Lower lobe of right lung (tissue), 2 donors: ENCODE data around the gene EFCAB11. TPM values are rescaled to one million over a fixed set of nuclear protein-coding genes. Genes with fewer than 3 reads are reported as not detected.

Experiments used
- ATAC-seq, 2 donors: fragments of 200-7000 bp; cut with Tn5 transposase; one replicate each; pipeline ENCODE4 v1.9.1; 2020 to 2022; ENCODE audit warnings: mild to moderate bottlenecking in 2 of 2, moderate library complexity in 2 of 2
- DNase-seq: peaks from one replicate; pipeline ENCODE4 v3.0.0-alpha.2; 2020
- H3K27ac ChIP-seq: fragments of 200-600 bp; one replicate; pipeline ENCODE4 v1.8.0; 2022
- H3K27me3 ChIP-seq: fragments of 200-600 bp; one replicate; pipeline ENCODE4 v1.8.0; 2022; ENCODE audit warnings: low read depth
- H3K36me3 ChIP-seq: fragments of 200-600 bp; one replicate; pipeline ENCODE4 v1.8.0; 2022; ENCODE audit warnings: mild to moderate bottlenecking
- H3K4me1 ChIP-seq: fragments of 200-600 bp; one replicate; pipeline ENCODE4 v1.8.0; 2022
- H3K4me3 ChIP-seq: fragments of 200-600 bp; one replicate; pipeline ENCODE4 v1.8.0; 2022; ENCODE audit warnings: mild to moderate bottlenecking
- H3K9me3 ChIP-seq: fragments of 200-600 bp; one replicate; pipeline ENCODE4 v1.8.0; 2022
- CTCF ChIP-seq: fragments of 200-600 bp; IDR thresholded peaks from one replicate; pipeline ENCODE4 v1.8.0; 2022; ENCODE audit warnings: antibody characterized with exemption, mild to moderate bottlenecking
- intact Hi-C: fragments of 100-400 bp; cut with DNase I; formaldehyde crosslinking; loops from one replicate; pipeline ENCODE4 v1.11.0; 2022
- total RNA-seq: library from RNA; stranded (reverse); fragmentation: NEBNext Ultra II Directional; extraction: Animal tissue kit (Norgen Biotek cat#: 25700); gene quantifications from one replicate; pipeline ENCODE4 v1.2.1, GENCODE V29; 2021
- donor health status: DM: no; HTN: yes; CAD: no; lungs with severe emphysema.

The EFCAB11 gene
- total RNA-seq, 1 donor from 2014 or later: 5.8 TPM

- no peak for TF ChIP-seq CTCF
- no peak overlapping the region for H3K4me3 ChIP-seq
- intact Hi-C loops: no loop called here
- DNase-seq (no peak), ATAC-seq (no peak)
- H3K27ac ChIP-seq: no peak overlapping the region
- peaks cover 19% of the 10 kb centered on the region for H3K4me1 ChIP-seq
- no peaks in the 10 kb centered on the region for H3K9me3 ChIP-seq
- H3K36me3 ChIP-seq: no peaks in the 10 kb centered on the region
- no peaks in the 10 kb centered on the region for H3K27me3 ChIP-seq
Measured at GRCh38 chr14:89957376-89957775, 2.8 kb upstream of the EFCAB11 start.

- no peaks in the 10 kb centered on the region for H3K27me3 ChIP-seq
- no peaks in the 10 kb centered on the region for H3K9me3 ChIP-seq
- peaks cover 19% of the 10 kb centered on the region for H3K4me1 ChIP-seq
- peak overlapping the region; percentile 87 for H3K27ac ChIP-seq
- no peaks in the 10 kb centered on the region for H3K36me3 ChIP-seq
- intact Hi-C loops: no loop called here
- DNase-seq: no peak
- peak overlapping the region; percentile 80 for H3K4me3 ChIP-seq
- ATAC-seq: no peak
- TF ChIP-seq CTCF: no peak
Measured at GRCh38 chr14:89956661-89957009, 2.1 kb upstream of the EFCAB11 start.

GRCh38 chr14:89955745-89956660 is 1.5 kb upstream of the EFCAB11 start, which contains the start of gene TDP1:
TSS of gene TDP1 (plus strand) at chr14:89955927. CDS start at chr14:89963115, 7,188 bp downstream.
- H3K27me3 ChIP-seq: no peaks in the 10 kb centered on the region
- intact Hi-C loops: no loop called here
- H3K27ac ChIP-seq: peak within 1 kb of the TSS; percentile 87
- H3K36me3 ChIP-seq: no peaks in the 10 kb centered on the region
- peak; percentile 97 for DNase-seq
- TF ChIP-seq CTCF: no peak
- H3K9me3 ChIP-seq: no peaks in the 10 kb centered on the region
- peak; percentile 96 to 97 for ATAC-seq
- H3K4me3 ChIP-seq: peak within 1 kb of the TSS; percentile 80
- H3K4me1 ChIP-seq: peaks cover 19% of the 10 kb centered on the region

- Histone ChIP-seq H3K4me1 (peaks cover 19% of the 10 kb centered on the region), H3K9me3 (no peaks in the 10 kb centered on the region), H3K4me3 (peak overlapping the region; percentile 80), H3K27ac (peak overlapping the region; percentile 87), H3K36me3 (no peaks in the 10 kb centered on the region), H3K27me3 (no peaks in the 10 kb centered on the region)
- no peak for TF ChIP-seq CTCF
- ATAC-seq (peak; percentile 4 to 32), DNase-seq (no peak)
- intact Hi-C loops: no loop called here
Measured at GRCh38 chr14:89955022-89955744, 653 bp upstream of the EFCAB11 start.

- Histone ChIP-seq H3K27ac (no peak overlapping the region), H3K4me3 (no peak overlapping the region), H3K36me3 (no peaks in the 10 kb centered on the region), H3K4me1 (peaks cover 19% of the 10 kb centered on the region), H3K27me3 (no peaks in the 10 kb centered on the region), H3K9me3 (no peaks in the 10 kb centered on the region)
- no peak for ATAC-seq
- DNase-seq: no peak
- intact Hi-C loops: no loop called here
- no peak for TF ChIP-seq CTCF
Measured at GRCh38 chr14:89953602-89954001, 928 bp downstream of the EFCAB11 start.
